ENCODE measurements around the gene ATG2A.

Gene ATG2A

GRCh38 chr11:64923944-64924909 is 7.2 kb upstream of the ATG2A start, which contains the start of gene PPP2R5B:
Gene PPP2R5B, plus strand, starts transcription at chr11:64924689. Its CDS starts 1,046 bp downstream, at chr11:64925735.
- peaks cover 6% of the 10 kb centered on the region; the same call in 1 of the 2 replicates for H3K27me3 ChIP-seq (ENCODE audit: insufficient read depth, low read length)
- H3K4me3 ChIP-seq (ENCODE audit: low read length): peak within 1 kb of the TSS; percentile 63
- peak within 1 kb of the TSS; percentile 49; the same call in 1 of the 2 replicates for H3K9ac ChIP-seq (ENCODE audit: low read depth, low read length)
- peak within 1 kb of the TSS; percentile 59 for H3K27ac ChIP-seq (ENCODE audit: low read depth, low read length)
- no peaks in the 10 kb centered on the region for H3K36me3 ChIP-seq (ENCODE audit: insufficient read depth, low read length)
- 1% methylated on average over 47 of the region's 47 CpGs for WGBS
- H3K4me1 ChIP-seq (ENCODE audit: insufficient read depth, low read length): no peaks in the 10 kb centered on the region
- no peaks in the 10 kb centered on the region for H3K9me3 ChIP-seq (ENCODE audit: insufficient read depth, low read depth, low read length)

GRCh38 chr11:64923151-64923661 is 6.2 kb upstream of the ATG2A start:
- Histone ChIP-seq H3K9ac (ENCODE audit: low read depth, low read length) (no peak overlapping the region), H3K27ac (ENCODE audit: low read depth, low read length) (no peak overlapping the region), H3K9me3 (ENCODE audit: insufficient read depth, low read depth, low read length) (no peaks in the 10 kb centered on the region), H3K36me3 (ENCODE audit: insufficient read depth, low read length) (no peaks in the 10 kb centered on the region), H3K27me3 (ENCODE audit: insufficient read depth, low read length) (peaks cover 6% of the 10 kb centered on the region; the same call in 1 of the 2 replicates), H3K4me3 (ENCODE audit: low read length) (no peak overlapping the region), H3K4me1 (ENCODE audit: insufficient read depth, low read length) (no peaks in the 10 kb centered on the region)
- WGBS: 93% methylated on average over 11 of the region's 11 CpGs

GRCh38 chr11:64921384-64921783 is 4.4 kb upstream of the ATG2A start:
- Histone ChIP-seq H3K4me3 (ENCODE audit: low read length) (no peak overlapping the region), H3K27ac (ENCODE audit: low read depth, low read length) (no peak overlapping the region), H3K27me3 (ENCODE audit: insufficient read depth, low read length) (peaks cover 6% of the 10 kb centered on the region; the same call in 1 of the 2 replicates), H3K9me3 (ENCODE audit: insufficient read depth, low read depth, low read length) (no peaks in the 10 kb centered on the region), H3K36me3 (ENCODE audit: insufficient read depth, low read length) (no peaks in the 10 kb centered on the region), H3K4me1 (ENCODE audit: insufficient read depth, low read length) (peaks cover 4% of the 10 kb centered on the region; the same call in 1 of the 2 replicates), H3K9ac (ENCODE audit: low read depth, low read length) (no peak overlapping the region)
- WGBS: 81% methylated on average over 2 of the region's 3 CpGs

- Histone ChIP-seq H3K27me3 (ENCODE audit: insufficient read depth, low read length) (peaks cover 3% of the 10 kb centered on the region; the same call in 1 of the 2 replicates), H3K9ac (ENCODE audit: low read depth, low read length) (no peak overlapping the region), H3K27ac (ENCODE audit: low read depth, low read length) (no peak overlapping the region), H3K4me1 (ENCODE audit: insufficient read depth, low read length) (peaks cover 11% of the 10 kb centered on the region; the same call in 1 of the 2 replicates), H3K36me3 (ENCODE audit: insufficient read depth, low read length) (no peaks in the 10 kb centered on the region), H3K4me3 (ENCODE audit: low read length) (no peak overlapping the region), H3K9me3 (ENCODE audit: insufficient read depth, low read depth, low read length) (no peaks in the 10 kb centered on the region)
- WGBS: 87% methylated on average over 2 of the region's 2 CpGs
Measured at GRCh38 chr11:64920124-64920523, 3.1 kb upstream of the ATG2A start.

GRCh38 chr11:64919627-64920026 is 2.6 kb upstream of the ATG2A start:
- Histone ChIP-seq H3K9me3 (ENCODE audit: insufficient read depth, low read depth, low read length) (no peaks in the 10 kb centered on the region), H3K27ac (ENCODE audit: low read depth, low read length) (no peak overlapping the region), H3K4me1 (ENCODE audit: insufficient read depth, low read length) (peaks cover 11% of the 10 kb centered on the region; the same call in 1 of the 2 replicates), H3K27me3 (ENCODE audit: insufficient read depth, low read length) (no peaks in the 10 kb centered on the region), H3K4me3 (ENCODE audit: low read length) (no peak overlapping the region), H3K36me3 (ENCODE audit: insufficient read depth, low read length) (no peaks in the 10 kb centered on the region), H3K9ac (ENCODE audit: low read depth, low read length) (no peak overlapping the region)
- 86% methylated on average over 8 of the region's 8 CpGs for WGBS

GRCh38 chr11:64918017-64918416 is 1.0 kb upstream of the ATG2A start:
- peak overlapping the region; percentile 60 for H3K9ac ChIP-seq (ENCODE audit: low read depth, low read length)
- H3K27me3 ChIP-seq (ENCODE audit: insufficient read depth, low read length): no peaks in the 10 kb centered on the region
- no peaks in the 10 kb centered on the region for H3K9me3 ChIP-seq (ENCODE audit: insufficient read depth, low read depth, low read length)
- WGBS: 34% methylated on average over 4 of the region's 4 CpGs
- peak overlapping the region; percentile 67 for H3K4me3 ChIP-seq (ENCODE audit: low read length)
- H3K4me1 ChIP-seq (ENCODE audit: insufficient read depth, low read length): peaks cover 11% of the 10 kb centered on the region; the same call in 1 of the 2 replicates
- peaks cover 8% of the 10 kb centered on the region; the same call in 1 of the 2 replicates for H3K36me3 ChIP-seq (ENCODE audit: insufficient read depth, low read length)
- peak overlapping the region; percentile 78; the same call in 1 of the 2 replicates for H3K27ac ChIP-seq (ENCODE audit: low read depth, low read length)

- Histone ChIP-seq H3K4me3 (ENCODE audit: low read length) (peak overlapping the region; percentile 67), H3K9ac (ENCODE audit: low read depth, low read length) (peak overlapping the region; percentile 60), H3K36me3 (ENCODE audit: insufficient read depth, low read length) (peaks cover 12% of the 10 kb centered on the region; the same call in 1 of the 2 replicates), H3K27me3 (ENCODE audit: insufficient read depth, low read length) (no peaks in the 10 kb centered on the region), H3K9me3 (ENCODE audit: insufficient read depth, low read depth, low read length) (no peaks in the 10 kb centered on the region), H3K27ac (ENCODE audit: low read depth, low read length) (peak overlapping the region; percentile 78), H3K4me1 (ENCODE audit: insufficient read depth, low read length) (peaks cover 11% of the 10 kb centered on the region; the same call in 1 of the 2 replicates)
- 7% methylated on average over 6 of the region's 6 CpGs for WGBS
Measured at GRCh38 chr11:64917663-64917995, 620 bp upstream of the ATG2A start.

GRCh38 chr11:64916040-64916774 is 802 bp downstream of the ATG2A start:
- WGBS: 14% methylated on average over 21 of the region's 23 CpGs
- Histone ChIP-seq H3K4me1 (ENCODE audit: insufficient read depth, low read length) (peaks cover 11% of the 10 kb centered on the region; the same call in 1 of the 2 replicates), H3K9me3 (ENCODE audit: insufficient read depth, low read depth, low read length) (no peaks in the 10 kb centered on the region), H3K27ac (ENCODE audit: low read depth, low read length) (peak overlapping the region; percentile 77), H3K4me3 (ENCODE audit: low read length) (peak overlapping the region; percentile 94), H3K27me3 (ENCODE audit: insufficient read depth, low read length) (no peaks in the 10 kb centered on the region), H3K36me3 (ENCODE audit: insufficient read depth, low read length) (peaks cover 20% of the 10 kb centered on the region), H3K9ac (ENCODE audit: low read depth, low read length) (peak overlapping the region; percentile 93)

GRCh38 chr11:64915376-64915887 is 1.6 kb downstream of the ATG2A start:
- H3K36me3 ChIP-seq (ENCODE audit: insufficient read depth, low read length): peaks cover 28% of the 10 kb centered on the region
- H3K4me3 ChIP-seq (ENCODE audit: low read length): 0 out of 2 replicates have a peak overlapping the region, but pooled peaks have one; percentile 94
- H3K27me3 ChIP-seq (ENCODE audit: insufficient read depth, low read length): no peaks in the 10 kb centered on the region
- no peak overlapping the region; the same call in 1 of the 2 replicates for H3K27ac ChIP-seq (ENCODE audit: low read depth, low read length)
- no peak overlapping the region; the same call in 1 of the 2 replicates for H3K9ac ChIP-seq (ENCODE audit: low read depth, low read length)
- WGBS: 86% methylated on average over 5 of the region's 7 CpGs
- no peaks in the 10 kb centered on the region for H3K9me3 ChIP-seq (ENCODE audit: insufficient read depth, low read depth, low read length)
- peaks cover 11% of the 10 kb centered on the region; the same call in 1 of the 2 replicates for H3K4me1 ChIP-seq (ENCODE audit: insufficient read depth, low read length)

GRCh38 chr11:64914123-64914522 is 2.9 kb downstream of the ATG2A start:
- no peaks in the 10 kb centered on the region for H3K9me3 ChIP-seq (ENCODE audit: insufficient read depth, low read depth, low read length)
- H3K36me3 ChIP-seq (ENCODE audit: insufficient read depth, low read length): peaks cover 34% of the 10 kb centered on the region
- H3K4me1 ChIP-seq (ENCODE audit: insufficient read depth, low read length): peaks cover 11% of the 10 kb centered on the region; the same call in 1 of the 2 replicates
- no peak overlapping the region for H3K9ac ChIP-seq (ENCODE audit: low read depth, low read length)
- no peak overlapping the region for H3K27ac ChIP-seq (ENCODE audit: low read depth, low read length)
- 95% methylated on average over 17 of the region's 17 CpGs for WGBS
- H3K27me3 ChIP-seq (ENCODE audit: insufficient read depth, low read length): no peaks in the 10 kb centered on the region
- no peak overlapping the region for H3K4me3 ChIP-seq (ENCODE audit: low read length)
